Loucy (cell line): ENCODE results near the gene SIPA1.

Experiments used
- H2AFZ ChIP-seq: fragments of 200-600 bp; sonication (generic); 2 replicates; pipeline ENCODE4 v1.6.0; 2016; ENCODE audit warnings: antibody characterized with exemption, mild to moderate bottlenecking, low read length, moderate library complexity
- H3F3A ChIP-seq: fragments of 200-600 bp; 2 replicates; pipeline ENCODE4 v1.6.0; 2016; ENCODE audit warnings: antibody characterized with exemption, low read depth, mild to moderate bottlenecking
- H3K27me3 ChIP-seq: fragments of 200-600 bp; sonication (generic); 2 replicates; pipeline ENCODE4 v1.6.1; 2014; ENCODE audit warnings: low read length, mild to moderate bottlenecking; ENCODE audit not compliant: insufficient read depth, poor library complexity, severe bottlenecking
- H3K36me3 ChIP-seq: fragments of 200-600 bp; sonication (generic); 2 replicates; pipeline ENCODE4 v1.6.1; 2016; ENCODE audit warnings: low read length; ENCODE audit not compliant: insufficient read depth
- H3K4me1 ChIP-seq: fragments of 200-600 bp; sonication (generic); 2 replicates; pipeline ENCODE4 v1.5.1; 2014; ENCODE audit warnings: low read length, mild to moderate bottlenecking; ENCODE audit not compliant: insufficient read depth, poor library complexity, severe bottlenecking
- H3K4me2 ChIP-seq: fragments of 200-600 bp; sonication (generic); 2 replicates; pipeline ENCODE4 v1.6.0; 2014; ENCODE audit warnings: antibody characterized with exemption, low read length, low read depth, mild to moderate bottlenecking; ENCODE audit not compliant: poor library complexity, severe bottlenecking
- H3K4me3 ChIP-seq: fragments of 200-600 bp; sonication (generic); 2 replicates; pipeline ENCODE4 v1.5.1; 2014; ENCODE audit warnings: low read length, mild to moderate bottlenecking, mixed read lengths; ENCODE audit not compliant: poor library complexity, severe bottlenecking
- H3K79me2 ChIP-seq: fragments of 200-600 bp; sonication (generic); 2 replicates; pipeline ENCODE4 v1.6.1; 2014; ENCODE audit warnings: low read length; ENCODE audit not compliant: insufficient read depth
- H3K9ac ChIP-seq: fragments of 200-600 bp; sonication (generic); 2 replicates; pipeline ENCODE4 v1.6.0; 2014; ENCODE audit warnings: mild to moderate bottlenecking, low read depth, low read length, moderate library complexity; ENCODE audit not compliant: poor library complexity, severe bottlenecking
- H3K9me2 ChIP-seq: fragments of 200-600 bp; sonication (generic); replicated peaks from 2 replicates; pipeline ENCODE4 v1.6.1; 2016; ENCODE audit warnings: low read depth, low read length, mixed read lengths
- H3K9me3 ChIP-seq: fragments of 200-600 bp; sonication (generic); 2 replicates; pipeline ENCODE4 v1.6.1; 2014; ENCODE audit warnings: mild to moderate bottlenecking, antibody characterized with exemption, low read length, low read depth; ENCODE audit not compliant: insufficient read depth
- H4K20me1 ChIP-seq: fragments of 200-600 bp; sonication (generic); 2 replicates; pipeline ENCODE4 v1.6.0; 2014; ENCODE audit warnings: antibody characterized with exemption, low read length, mild to moderate bottlenecking; ENCODE audit not compliant: insufficient read depth, poor library complexity, severe bottlenecking
- EZH2phosphoT487 ChIP-seq: fragments of 200-600 bp; IDR thresholded peaks from 2 replicates; pipeline ENCODE4 v1.6.1; 2018; ENCODE audit warnings: antibody characterized with exemption, mild to moderate bottlenecking, moderate library complexity, borderline replicate concordance
- TF ChIP-seq, protein P1 (sequence below): fragments of 200-600 bp; sonication (generic); conservative IDR thresholded peaks from 2 replicates; pipeline ENCODE4 v1.5.1; 2014; ENCODE audit warnings: mild to moderate bottlenecking, antibody characterized with exemption, low read length

Gene SIPA1

DNA sequence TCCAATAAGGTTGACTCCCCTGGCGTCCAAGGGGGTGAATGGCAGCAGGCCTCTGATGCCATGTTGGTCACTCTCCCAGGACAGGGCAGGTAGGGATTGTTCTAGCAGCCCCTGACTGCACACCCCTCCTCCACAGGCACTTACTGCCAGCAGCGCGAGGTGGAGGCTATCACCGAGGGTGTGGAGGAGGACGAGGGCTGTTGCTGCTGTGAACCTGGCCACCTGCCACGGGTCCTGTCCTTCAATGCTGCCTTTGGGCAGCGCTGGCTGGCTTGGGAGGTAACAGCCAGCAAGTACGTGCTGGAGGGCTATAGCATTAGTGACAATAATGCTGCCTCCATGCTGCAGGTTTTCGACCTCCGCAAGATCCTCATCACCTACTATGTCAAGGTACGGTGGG, 7.7 kb upstream of the SIPA1 start:
- Histone ChIP-seq H3K9me3 (no peaks in the 10 kb centered on the region), H4K20me1 (no peaks in the 10 kb centered on the region), H3K9ac (no peak overlapping the region), H2AFZ (no peak overlapping the region), H3K4me3 (no peak overlapping the region), H3K4me1 (peaks cover 8% of the 10 kb centered on the region), H3K36me3 (peaks cover 53% of the 10 kb centered on the region; the same call in 1 of the 2 replicates), H3K27me3 (no peaks in the 10 kb centered on the region), H3K79me2 (no peaks in the 10 kb centered on the region), H3K9me2 (no peaks in the 10 kb centered on the region), H3F3A (no peaks in the 10 kb centered on the region), H3K4me2 (no peak overlapping the region)
- TF ChIP-seq EZH2phosphoT487: no peak
- TF ChIP-seq, protein P1, sequence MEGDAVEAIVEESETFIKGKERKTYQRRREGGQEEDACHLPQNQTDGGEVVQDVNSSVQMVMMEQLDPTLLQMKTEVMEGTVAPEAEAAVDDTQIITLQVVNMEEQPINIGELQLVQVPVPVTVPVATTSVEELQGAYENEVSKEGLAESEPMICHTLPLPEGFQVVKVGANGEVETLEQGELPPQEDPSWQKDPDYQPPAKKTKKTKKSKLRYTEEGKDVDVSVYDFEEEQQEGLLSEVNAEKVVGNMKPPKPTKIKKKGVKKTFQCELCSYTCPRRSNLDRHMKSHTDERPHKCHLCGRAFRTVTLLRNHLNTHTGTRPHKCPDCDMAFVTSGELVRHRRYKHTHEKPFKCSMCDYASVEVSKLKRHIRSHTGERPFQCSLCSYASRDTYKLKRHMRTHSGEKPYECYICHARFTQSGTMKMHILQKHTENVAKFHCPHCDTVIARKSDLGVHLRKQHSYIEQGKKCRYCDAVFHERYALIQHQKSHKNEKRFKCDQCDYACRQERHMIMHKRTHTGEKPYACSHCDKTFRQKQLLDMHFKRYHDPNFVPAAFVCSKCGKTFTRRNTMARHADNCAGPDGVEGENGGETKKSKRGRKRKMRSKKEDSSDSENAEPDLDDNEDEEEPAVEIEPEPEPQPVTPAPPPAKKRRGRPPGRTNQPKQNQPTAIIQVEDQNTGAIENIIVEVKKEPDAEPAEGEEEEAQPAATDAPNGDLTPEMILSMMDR: no peak

DNA sequence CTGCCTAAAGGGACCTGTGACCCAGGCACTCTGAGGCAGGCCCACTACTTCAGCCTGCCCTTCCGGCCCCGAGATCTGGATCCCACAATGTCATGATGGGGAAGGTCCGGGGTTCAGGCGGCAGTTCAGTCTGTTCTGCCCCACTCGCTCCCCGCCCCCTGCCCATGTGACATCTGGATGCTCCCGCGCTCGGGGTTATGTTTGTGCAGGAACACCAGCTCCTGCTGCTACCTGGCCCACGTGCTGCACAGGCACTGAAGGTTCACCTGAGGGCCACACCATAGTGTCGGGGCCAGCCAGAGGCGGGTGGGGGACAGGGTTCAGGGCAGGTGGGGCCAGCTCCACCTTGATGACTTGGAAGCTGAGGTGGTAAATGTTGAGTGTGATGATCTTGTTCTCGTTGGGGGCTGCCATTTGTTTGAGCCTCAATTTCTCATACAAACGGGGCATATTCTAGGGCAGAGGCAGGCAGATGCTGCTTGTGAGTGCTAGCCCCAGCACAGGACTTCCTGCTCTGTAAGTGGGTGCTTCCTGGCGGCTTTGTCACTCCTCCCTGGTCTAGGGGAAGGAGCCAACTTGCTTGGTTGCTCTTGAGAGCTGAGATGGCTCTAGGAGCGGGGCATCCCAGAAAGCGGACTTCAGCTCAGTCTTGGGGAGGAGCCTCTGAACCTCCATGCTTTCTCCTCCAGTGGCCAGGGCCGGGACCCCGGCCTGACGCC, 4.4 kb upstream of the SIPA1 start:
- H3K36me3 ChIP-seq: peaks cover 47% of the 10 kb centered on the region; the same call in 1 of the 2 replicates
- H3K9ac ChIP-seq: no peak overlapping the region
- TF ChIP-seq, protein P1: no peak
- TF ChIP-seq EZH2phosphoT487: no peak

DNA sequence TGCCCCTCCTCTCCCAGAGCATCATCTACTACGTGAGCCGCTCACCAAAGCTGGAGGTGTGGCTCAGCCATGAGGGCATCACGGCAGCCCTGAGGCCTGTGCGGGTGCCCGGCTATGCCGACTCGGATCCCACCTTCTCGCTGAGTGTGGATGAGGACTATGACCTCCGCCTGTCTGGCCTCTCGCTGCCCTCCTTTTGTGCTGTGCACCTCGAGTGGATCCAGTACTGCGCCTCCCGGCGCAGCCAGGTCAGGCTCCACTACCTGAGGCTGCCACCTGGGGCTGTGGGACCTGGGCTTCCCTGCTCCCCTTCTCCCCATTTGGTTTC, 3.8 kb upstream of the SIPA1 start:
- Histone ChIP-seq H3K9ac (no peak overlapping the region), H3K9me2 (no peaks in the 10 kb centered on the region), H3K9me3 (no peaks in the 10 kb centered on the region), H3K79me2 (no peaks in the 10 kb centered on the region), H3K27me3 (no peaks in the 10 kb centered on the region), H3K4me2 (no peak overlapping the region), H3K4me3 (no peak overlapping the region), H3K36me3 (peaks cover 42% of the 10 kb centered on the region; the same call in 1 of the 2 replicates), H4K20me1 (no peaks in the 10 kb centered on the region), H3K4me1 (peaks cover 22% of the 10 kb centered on the region), H2AFZ (no peak overlapping the region), H3F3A (no peaks in the 10 kb centered on the region)
- TF ChIP-seq, protein P1: no peak
- no peak for TF ChIP-seq EZH2phosphoT487

More for the DNA sequence above, 4.4 kb upstream of the SIPA1 start:
- H3K4me3 ChIP-seq: no peak overlapping the region
- no peaks in the 10 kb centered on the region for H3K79me2 ChIP-seq
- no peaks in the 10 kb centered on the region for H3K27me3 ChIP-seq
- H3K9me3 ChIP-seq: no peaks in the 10 kb centered on the region
- no peaks in the 10 kb centered on the region for H3K9me2 ChIP-seq
- no peak overlapping the region for H2AFZ ChIP-seq
- H3K4me2 ChIP-seq: no peak overlapping the region
- peaks cover 17% of the 10 kb centered on the region for H3K4me1 ChIP-seq
- no peaks in the 10 kb centered on the region for H4K20me1 ChIP-seq
- H3F3A ChIP-seq: no peaks in the 10 kb centered on the region
